ENCODE measurements around the gene SCN1B. TPM values are rescaled to one million over a fixed set of nuclear protein-coding genes. Genes with fewer than 3 reads are reported as not detected.

The SCN1B gene
- total and polyA plus RNA-seq, 5 donors from 2014 or later: 0.08 to 2.0 (median 0.17) TPM; not detected in 1

- no peak overlapping the region for H3K4me3 Mint-ChIP-seq
- ATAC-seq (ENCODE audit: low read depth in 2 of 2): no peak
- no peak overlapping the region for H3K27ac Mint-ChIP-seq
- DNase-seq: no peak
- Histone ChIP-seq H3K36me3 (ENCODE audit: control insufficient read depth, insufficient read depth, low read length) (no peaks in the 10 kb centered on the region), H3K4me1 (ENCODE audit: control insufficient read depth, insufficient read depth, low read length, poor library complexity, severe bottlenecking) (no peaks in the 10 kb centered on the region), H3K9me3 (ENCODE audit: control insufficient read depth in 2 of 2, low read length in 2 of 2) (no peaks in the 10 kb centered on the region), H3K4me3 (ENCODE audit: low read depth, low read length) (no peak overlapping the region), H3K27ac (ENCODE audit: insufficient read depth, low read length, poor library complexity, severe bottlenecking) (no peak overlapping the region), H3K27me3 (ENCODE audit: control insufficient read depth, insufficient read depth, low read length) (no peaks in the 10 kb centered on the region)
- peaks cover 0 to 2% (median 0%) of the 10 kb centered on the region in 4 donors for H3K4me1 Mint-ChIP-seq
- no peaks in the 10 kb centered on the region for H3K36me3 Mint-ChIP-seq
- peaks cover 8% of the 10 kb centered on the region for H3K27me3 Mint-ChIP-seq
- no peaks in the 10 kb centered on the region for H3K9me3 Mint-ChIP-seq
Observed at GRCh38 chr19:35056513-35057063, 26.3 kb downstream of the SCN1B start.

DNA sequence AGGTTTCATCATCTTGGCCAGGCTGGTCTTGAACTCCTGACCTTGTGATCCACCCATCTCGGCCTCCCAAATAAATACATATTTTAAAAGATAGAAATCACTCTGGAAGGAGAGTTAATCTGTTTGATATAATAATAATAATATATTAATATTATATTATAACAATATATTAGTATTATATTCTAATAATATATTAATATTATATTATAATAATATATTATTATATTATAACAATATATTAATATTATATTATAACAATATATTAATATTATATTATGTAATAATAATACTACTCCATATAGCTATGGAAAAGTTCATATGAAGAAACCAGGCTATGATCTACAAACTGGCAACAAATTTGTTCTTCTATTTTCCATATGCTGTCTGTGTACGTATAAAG lies 28.1 kb downstream of the SCN1B start:
- no peak overlapping the region for H3K27ac ChIP-seq (ENCODE audit: insufficient read depth, low read length, poor library complexity, severe bottlenecking)
- H3K4me1 ChIP-seq (ENCODE audit: control insufficient read depth, insufficient read depth, low read length, poor library complexity, severe bottlenecking): no peaks in the 10 kb centered on the region
- Mint-ChIP-seq H3K27ac (no peak overlapping the region), H3K4me1 (peaks cover 0 to 2% (median 0%) of the 10 kb centered on the region in 4 donors), H3K9me3 (no peaks in the 10 kb centered on the region), H3K27me3 (peaks cover 8% of the 10 kb centered on the region), H3K36me3 (no peaks in the 10 kb centered on the region), H3K4me3 (no peak overlapping the region)
- no peak for DNase-seq
- H3K9me3 ChIP-seq (ENCODE audit: control insufficient read depth in 2 of 2, low read length in 2 of 2): no peaks in the 10 kb centered on the region
- H3K36me3 ChIP-seq (ENCODE audit: control insufficient read depth, insufficient read depth, low read length): no peaks in the 10 kb centered on the region
- no peak overlapping the region for H3K4me3 ChIP-seq (ENCODE audit: low read depth, low read length)
- no peaks in the 10 kb centered on the region for H3K27me3 ChIP-seq (ENCODE audit: control insufficient read depth, insufficient read depth, low read length)
- ATAC-seq (ENCODE audit: low read depth in 2 of 2): no peak

DNA sequence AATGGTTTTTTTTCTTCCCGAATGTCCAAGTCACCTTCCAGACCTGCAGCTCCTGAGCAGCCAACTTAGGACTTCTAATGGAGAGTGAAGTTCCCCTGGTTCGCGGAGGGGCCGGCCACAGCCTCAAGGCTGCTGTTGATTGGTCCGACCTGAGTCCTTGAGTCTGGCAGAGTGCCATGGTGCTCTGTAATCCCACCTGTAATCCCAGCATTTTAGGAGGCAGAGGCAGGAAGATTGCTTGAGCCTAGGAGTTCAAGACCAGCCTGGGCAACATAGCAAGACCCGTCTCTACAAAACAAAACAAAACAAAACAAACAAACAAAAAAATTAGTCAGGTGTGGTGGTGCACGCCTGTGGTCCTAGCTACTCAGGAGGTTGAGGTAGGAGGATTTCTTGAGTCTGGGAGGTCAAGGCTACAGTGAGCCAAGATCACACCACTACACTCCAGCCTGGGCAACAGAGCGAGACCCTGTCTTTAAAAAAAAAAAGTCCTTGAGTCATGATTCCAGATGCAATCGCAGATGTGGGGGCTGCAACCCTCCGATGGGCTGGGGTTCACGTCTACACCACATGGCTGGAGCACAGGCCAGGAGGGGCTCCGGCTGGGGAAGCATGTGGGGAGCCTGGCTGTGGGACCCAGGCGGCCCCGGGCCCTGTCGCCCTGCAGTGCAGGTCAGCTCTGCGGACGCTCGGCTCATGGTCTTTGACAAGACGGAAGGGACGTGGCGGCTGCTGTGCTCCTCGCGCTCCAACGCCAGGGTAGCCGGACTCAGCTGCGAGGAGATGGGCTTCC lies 28.9 kb downstream of the SCN1B start:
- H3K4me1 ChIP-seq (ENCODE audit: control insufficient read depth, insufficient read depth, low read length, poor library complexity, severe bottlenecking): no peaks in the 10 kb centered on the region
- Mint-ChIP-seq H3K4me1 (peaks cover 0 to 2% (median 0%) of the 10 kb centered on the region in 4 donors), H3K4me3 (no peak overlapping the region), H3K27me3 (peaks cover 8% of the 10 kb centered on the region), H3K36me3 (no peaks in the 10 kb centered on the region), H3K9me3 (no peaks in the 10 kb centered on the region), H3K27ac (no peak overlapping the region)
- H3K27ac ChIP-seq (ENCODE audit: insufficient read depth, low read length, poor library complexity, severe bottlenecking): no peak overlapping the region
- H3K36me3 ChIP-seq (ENCODE audit: control insufficient read depth, insufficient read depth, low read length): no peaks in the 10 kb centered on the region
- no peaks in the 10 kb centered on the region for H3K9me3 ChIP-seq (ENCODE audit: control insufficient read depth in 2 of 2, low read length in 2 of 2)
- H3K27me3 ChIP-seq (ENCODE audit: control insufficient read depth, insufficient read depth, low read length): no peaks in the 10 kb centered on the region
- no peak overlapping the region for H3K4me3 ChIP-seq (ENCODE audit: low read depth, low read length)
- no peak for DNase-seq
- ATAC-seq (ENCODE audit: low read depth in 2 of 2): no peak

GRCh38 chr19:35059799-35060091 lies 29.5 kb downstream of the SCN1B start:
- Mint-ChIP-seq H3K36me3 (no peaks in the 10 kb centered on the region), H3K27ac (no peak overlapping the region), H3K9me3 (no peaks in the 10 kb centered on the region), H3K4me1 (peaks cover 0 to 2% (median 0%) of the 10 kb centered on the region in 4 donors), H3K27me3 (peaks cover 8% of the 10 kb centered on the region), H3K4me3 (no peak overlapping the region)
- no peak for ATAC-seq (ENCODE audit: low read depth in 2 of 2)
- DNase-seq: no peak
- Histone ChIP-seq H3K9me3 (ENCODE audit: control insufficient read depth in 2 of 2, low read length in 2 of 2) (no peaks in the 10 kb centered on the region), H3K27me3 (ENCODE audit: control insufficient read depth, insufficient read depth, low read length) (no peaks in the 10 kb centered on the region), H3K4me1 (ENCODE audit: control insufficient read depth, insufficient read depth, low read length, poor library complexity, severe bottlenecking) (no peaks in the 10 kb centered on the region), H3K36me3 (ENCODE audit: control insufficient read depth, insufficient read depth, low read length) (no peaks in the 10 kb centered on the region), H3K27ac (ENCODE audit: insufficient read depth, low read length, poor library complexity, severe bottlenecking) (no peak overlapping the region), H3K4me3 (ENCODE audit: low read depth, low read length) (no peak overlapping the region)

DNA sequence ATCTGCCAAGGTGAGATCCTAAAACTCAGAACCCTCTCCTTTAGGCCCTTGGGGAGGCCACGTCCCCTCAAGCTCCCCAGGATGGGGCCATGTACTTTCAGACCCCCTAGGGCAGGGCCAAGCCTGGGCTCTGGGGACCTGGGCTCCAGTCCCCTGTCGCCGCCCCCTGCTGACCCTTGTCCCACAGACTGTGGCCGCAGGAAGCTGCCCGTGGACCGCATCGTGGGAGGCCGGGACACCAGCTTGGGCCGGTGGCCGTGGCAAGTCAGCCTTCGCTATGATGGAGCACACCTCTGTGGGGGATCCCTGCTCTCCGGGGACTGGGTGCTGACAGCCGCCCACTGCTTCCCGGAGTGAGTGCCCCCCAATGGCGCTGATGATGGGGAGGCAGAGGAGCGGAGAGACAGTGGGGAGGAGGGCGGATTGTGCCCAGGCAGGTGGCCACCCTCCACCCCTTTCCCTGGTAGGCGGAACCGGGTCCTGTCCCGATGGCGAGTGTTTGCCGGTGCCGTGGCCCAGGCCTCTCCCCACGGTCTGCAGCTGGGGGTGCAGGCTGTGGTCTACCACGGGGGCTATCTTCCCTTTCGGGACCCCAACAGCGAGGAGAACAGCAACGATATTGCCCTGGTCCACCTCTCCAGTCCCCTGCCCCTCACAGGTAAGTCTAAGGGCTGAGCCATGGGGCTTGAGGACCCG lies 30.0 kb downstream of the SCN1B start:
- no peaks in the 10 kb centered on the region for H3K27me3 ChIP-seq (ENCODE audit: control insufficient read depth, insufficient read depth, low read length)
- peaks cover 0 to 2% (median 0%) of the 10 kb centered on the region in 4 donors for H3K4me1 Mint-ChIP-seq

DNA sequence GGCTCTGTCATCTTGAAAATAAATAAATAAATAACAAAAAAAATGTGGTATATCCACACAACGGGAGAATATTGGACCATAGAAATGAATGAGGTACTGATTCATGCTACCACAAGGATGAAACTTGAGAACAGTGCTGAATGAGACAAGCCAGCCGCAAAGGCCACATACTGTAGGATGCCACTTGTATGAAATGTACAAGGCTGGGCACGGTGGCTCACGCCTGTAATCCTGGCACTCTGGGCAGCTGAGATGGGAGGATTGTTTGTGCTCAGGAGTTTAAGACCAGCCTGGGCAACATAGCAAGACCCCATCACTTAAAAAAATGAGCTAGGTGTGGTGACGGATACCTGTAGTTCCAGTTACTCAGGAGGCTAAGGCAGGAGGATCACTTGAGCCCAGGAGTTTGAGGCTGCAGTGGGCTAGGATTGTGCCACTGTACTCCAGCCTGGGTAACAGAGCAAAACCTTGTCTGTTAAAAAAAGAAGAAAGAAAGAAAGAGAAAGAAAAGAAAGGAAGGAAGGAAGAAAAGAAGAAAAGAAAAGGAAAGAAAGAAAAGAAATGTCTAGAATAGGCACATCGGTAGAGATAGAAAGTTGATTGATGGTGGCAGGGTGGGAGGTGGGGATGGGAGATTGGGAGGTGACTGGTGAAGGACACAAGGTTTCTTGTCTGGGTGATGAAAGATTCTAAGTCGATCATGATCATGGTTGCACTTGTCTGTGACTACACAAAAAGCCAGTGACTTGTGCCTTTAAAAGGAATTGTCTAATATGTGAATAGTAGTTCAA lies 31.5 kb downstream of the SCN1B start:
- Histone ChIP-seq H3K27ac (ENCODE audit: insufficient read depth, low read length, poor library complexity, severe bottlenecking) (no peak overlapping the region), H3K4me3 (ENCODE audit: low read depth, low read length) (no peak overlapping the region), H3K9me3 (ENCODE audit: control insufficient read depth in 2 of 2, low read length in 2 of 2) (no peaks in the 10 kb centered on the region), H3K27me3 (ENCODE audit: control insufficient read depth, insufficient read depth, low read length) (no peaks in the 10 kb centered on the region), H3K36me3 (ENCODE audit: control insufficient read depth, insufficient read depth, low read length) (no peaks in the 10 kb centered on the region), H3K4me1 (ENCODE audit: control insufficient read depth, insufficient read depth, low read length, poor library complexity, severe bottlenecking) (peaks cover under 1% of the 10 kb centered on the region)
- Mint-ChIP-seq H3K27me3 (peaks cover 4% of the 10 kb centered on the region), H3K9me3 (no peaks in the 10 kb centered on the region), H3K4me3 (no peak overlapping the region), H3K36me3 (no peaks in the 10 kb centered on the region), H3K27ac (peak overlapping the region in 2 of 3 donors; percentile 35 to 63), H3K4me1 (peaks cover 0 to 2% (median 0%) of the 10 kb centered on the region in 4 donors)
- DNase-seq (no peak), ATAC-seq (ENCODE audit: low read depth in 2 of 2) (no peak)

More for the DNA sequence above, 30.0 kb downstream of the SCN1B start:
- H3K9me3 Mint-ChIP-seq: no peaks in the 10 kb centered on the region
- no peak overlapping the region for H3K27ac Mint-ChIP-seq
- DNase-seq (no peak), ATAC-seq (ENCODE audit: low read depth in 2 of 2) (no peak)
- no peaks in the 10 kb centered on the region for H3K36me3 Mint-ChIP-seq
- H3K9me3 ChIP-seq (ENCODE audit: control insufficient read depth in 2 of 2, low read length in 2 of 2): no peaks in the 10 kb centered on the region
- no peaks in the 10 kb centered on the region for H3K36me3 ChIP-seq (ENCODE audit: control insufficient read depth, insufficient read depth, low read length)
- no peak overlapping the region for H3K4me3 Mint-ChIP-seq
- no peak overlapping the region for H3K27ac ChIP-seq (ENCODE audit: insufficient read depth, low read length, poor library complexity, severe bottlenecking)
- no peaks in the 10 kb centered on the region for H3K4me1 ChIP-seq (ENCODE audit: control insufficient read depth, insufficient read depth, low read length, poor library complexity, severe bottlenecking)
- H3K27me3 Mint-ChIP-seq: peaks cover 8% of the 10 kb centered on the region
- no peak overlapping the region for H3K4me3 ChIP-seq (ENCODE audit: low read depth, low read length)

GRCh38 chr19:35062942-35063341 lies 32.7 kb downstream of the SCN1B start:
- no peaks in the 10 kb centered on the region for H3K27me3 Mint-ChIP-seq

More at GRCh38 chr19:35062942-35063341, 32.7 kb downstream of the SCN1B start:
- Mint-ChIP-seq H3K27ac (no peak overlapping the region), H3K36me3 (no peaks in the 10 kb centered on the region), H3K4me1 (peaks cover 0 to 7% (median 5%) of the 10 kb centered on the region in 4 donors), H3K9me3 (no peaks in the 10 kb centered on the region), H3K4me3 (no peak overlapping the region)
- Histone ChIP-seq H3K4me3 (ENCODE audit: low read depth, low read length) (no peak overlapping the region), H3K4me1 (ENCODE audit: control insufficient read depth, insufficient read depth, low read length, poor library complexity, severe bottlenecking) (peaks cover 6% of the 10 kb centered on the region), H3K27me3 (ENCODE audit: control insufficient read depth, insufficient read depth, low read length) (no peaks in the 10 kb centered on the region), H3K9me3 (ENCODE audit: control insufficient read depth in 2 of 2, low read length in 2 of 2) (no peaks in the 10 kb centered on the region), H3K36me3 (ENCODE audit: control insufficient read depth, insufficient read depth, low read length) (no peaks in the 10 kb centered on the region), H3K27ac (ENCODE audit: insufficient read depth, low read length, poor library complexity, severe bottlenecking) (no peak overlapping the region)
- ATAC-seq (ENCODE audit: low read depth in 2 of 2) (no peak), DNase-seq (no peak)

Measured in CD4-positive, CD25-positive, alpha-beta regulatory T cell (primary cell).